Epidermal melanocyte (primary cell): ENCODE data around the gene TRPM1.
A peak's percentile ranks its signal among the peaks of the same experiment; 100 is the strongest.

Experiments used
- DNase-seq: peaks from one replicate; pipeline ENCODE4 v3.0.0; 2011; ENCODE audit warnings: low spot score; ENCODE audit not compliant: insufficient read length

TRPM1 gene

GRCh38 chr15:30978328-30978727 is 123.2 kb downstream of the TRPM1 start:
- DNase-seq, result no peak

- DNase-seq, result no peak
Observed at GRCh38 chr15:30974112-30974511, 127.4 kb downstream of the TRPM1 start.

- DNase-seq, result peak; percentile 52
Observed at GRCh38 chr15:30973379-30973778, 128.1 kb downstream of the TRPM1 start.

DNA sequence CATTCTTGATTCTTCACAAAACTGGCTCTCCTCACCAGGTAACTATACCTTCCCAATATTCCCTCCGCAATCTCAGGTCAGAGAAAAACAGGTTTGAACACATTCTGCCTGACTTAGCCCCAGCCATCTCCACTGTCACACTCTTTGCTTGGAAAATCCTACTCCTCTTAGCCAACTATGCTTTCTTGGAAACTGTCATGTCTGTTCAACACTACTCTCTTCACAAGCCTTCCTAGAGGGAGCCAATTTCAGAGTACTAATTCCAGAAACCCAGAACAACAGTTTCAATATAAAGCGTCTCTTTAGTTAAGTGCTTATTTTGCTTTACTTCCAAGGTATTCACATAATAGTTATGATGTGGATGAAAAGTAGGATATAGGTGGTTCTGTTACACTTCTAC is 131.8 kb downstream of the TRPM1 start:
- DNase-seq, result no peak

GRCh38 chr15:30963681-30964080 is 137.8 kb downstream of the TRPM1 start:
- DNase-seq, result peak; percentile 23

GRCh38 chr15:30962659-30963058 is 138.9 kb downstream of the TRPM1 start:
- no peak for DNase-seq

DNA sequence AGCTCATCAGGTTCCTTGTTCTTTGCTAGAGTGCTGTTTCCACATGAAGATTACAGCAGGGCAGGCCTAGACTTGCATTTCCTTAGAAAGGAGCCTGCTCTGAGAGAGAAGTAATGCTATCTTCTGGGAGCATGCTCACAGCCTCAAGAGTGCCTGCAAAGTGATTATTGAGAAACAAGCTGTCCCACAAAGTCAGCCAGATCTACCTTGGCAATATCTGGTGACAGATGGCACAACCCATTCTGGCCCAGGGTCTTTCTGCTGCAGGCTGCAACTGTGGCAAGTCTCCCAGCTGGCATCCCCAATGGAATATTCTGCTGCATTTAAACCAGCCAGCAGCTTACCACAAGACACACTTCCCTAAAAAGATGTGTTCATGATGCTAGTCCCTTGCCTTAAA is 139.4 kb downstream of the TRPM1 start:
- no peak for DNase-seq

- no peak for DNase-seq
Observed at GRCh38 chr15:30958219-30958618, 143.3 kb downstream of the TRPM1 start.

- no peak for DNase-seq
Observed at GRCh38 chr15:30956216-30957124, 145.1 kb downstream of the TRPM1 start.

DNA sequence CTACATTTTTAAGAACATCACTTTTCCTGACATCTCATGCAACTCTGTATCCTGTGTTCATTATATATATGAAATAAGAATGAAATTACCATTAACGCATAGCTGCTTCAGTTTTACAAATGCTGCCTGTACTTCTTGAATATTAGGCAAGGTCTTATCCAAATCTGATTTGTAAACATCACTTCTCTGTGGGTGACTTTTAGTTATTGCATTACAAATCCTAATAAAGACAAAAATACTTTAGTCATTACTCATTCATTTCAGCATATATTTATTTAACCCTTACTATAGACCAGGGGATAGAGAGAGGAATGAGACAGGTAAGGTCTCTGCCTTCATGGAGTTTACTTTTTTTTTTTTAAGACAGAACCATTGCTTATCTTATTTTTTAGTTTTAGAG is 146.9 kb downstream of the TRPM1 start:
- DNase-seq, result no peak

DNA sequence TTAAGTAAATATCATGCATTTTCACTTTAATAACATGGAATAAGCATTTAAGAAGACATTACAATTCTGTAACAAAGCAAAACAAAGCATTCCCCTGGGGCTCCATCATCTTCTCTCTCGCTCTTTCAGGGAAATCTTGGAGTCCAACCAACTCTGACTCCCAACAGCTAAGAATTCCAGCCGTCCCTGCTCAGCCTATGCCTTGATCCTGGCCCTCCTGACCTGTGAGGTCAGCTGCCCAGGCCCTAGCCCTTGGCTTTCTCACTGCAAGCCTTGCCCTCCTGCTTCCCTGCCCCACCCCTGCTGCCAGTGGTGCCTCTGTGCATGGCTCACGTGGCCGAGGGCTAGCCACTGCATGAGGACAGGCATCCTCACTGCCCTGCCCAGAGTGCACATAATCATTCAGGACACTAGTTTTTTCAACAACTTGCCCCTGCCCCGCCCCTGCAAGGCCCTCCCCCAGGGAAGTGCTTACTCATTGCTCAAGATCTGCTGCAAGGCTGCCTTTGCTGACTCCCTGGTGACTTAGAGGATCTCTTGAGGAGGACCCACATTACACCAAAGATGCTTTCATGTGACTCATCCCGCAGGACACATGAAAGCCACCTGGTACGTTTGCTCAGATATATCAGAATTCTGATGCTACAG is 147.7 kb downstream of the TRPM1 start:
- DNase-seq, result no peak

DNA sequence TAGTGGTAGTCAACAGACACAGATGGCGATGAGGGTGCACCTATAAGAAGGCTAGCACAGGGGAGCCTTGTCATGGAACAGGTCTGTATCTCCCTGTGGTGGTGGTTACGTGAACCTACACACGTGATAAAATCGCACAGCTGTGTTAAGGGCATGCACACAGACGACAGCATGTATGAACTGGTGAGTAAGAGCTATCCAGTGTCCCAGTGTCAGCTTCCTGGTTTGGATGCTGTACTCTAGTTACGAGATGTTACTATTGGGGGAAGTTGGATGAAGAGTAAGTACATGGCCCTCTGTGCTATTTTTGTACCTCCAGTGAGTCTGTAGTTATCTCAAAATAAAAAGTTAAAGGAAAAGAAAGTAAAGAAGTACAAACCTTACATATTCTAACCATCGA is 148.3 kb downstream of the TRPM1 start:
- no peak for DNase-seq
